HepG2 (cell line): ENCODE measurements around the gene MYH3. TPM values are rescaled to one million over a fixed set of nuclear protein-coding genes. Genes with fewer than 3 reads are reported as not detected.

Experiments
- ATAC-seq: fragments of 200-7000 bp; cut with Tn5 transposase; 3 replicates; pipeline ENCODE4 v1.9.1; 2020; ENCODE audit warnings: mild to moderate bottlenecking, moderate library complexity
- BruUV-seq: library from RNA; stranded (reverse); fragments of 400-500 nt; replicated peaks from 2 replicates; lab custom pipeline; 2021; lab: Mats Ljungman, UMichigan
- CTCF ChIA-PET: fragments of 300-600 bp; formaldehyde crosslinking; extraction: SDS; loops from one replicate; lab custom pipeline; 2021; ENCODE audit warnings: low total read pairs, inconsistent platforms, low intra/inter-chr PET ratio; lab: Yijun Ruan, JAX
- POLR2A ChIA-PET: fragments of 350-600 bp; sonication (Branson Sonifier 250); formaldehyde crosslinking; loops from one replicate; lab custom pipeline; 2020; ENCODE audit warnings: antibody characterized with exemption, inconsistent platforms; lab: Yijun Ruan, JAX
- DNase-seq: peaks from one replicate; pipeline ENCODE4 v3.0.0-alpha.2; 2015; ENCODE audit warnings: low spot score
- FAIRE-seq: peaks from 3 replicates; lab custom pipeline; 2011; peaks lifted over from hg19 to GRCh38; lab: Jason Lieb, UNC
- H2AFZ ChIP-seq: one replicate; pipeline ENCODE4 v1.6.1; 2011; ENCODE audit warnings: low read length, inconsistent platforms
- H3K27ac ChIP-seq: fragments of 300-600 bp; 3 replicates; pipeline ENCODE4 v1.8.0; 2011; ENCODE audit warnings: mixed run types, mild to moderate bottlenecking, mixed read lengths, low read length, inconsistent platforms; ENCODE audit not compliant: insufficient read depth; ENCODE audit errors: extremely low read length
- H3K27me3 ChIP-seq, 2 experiments: fragments of 200-600 bp in 1 of 2; 2 replicates in 1 of 2; 3 replicates in 1 of 2; pipeline versions ENCODE4 v1.6.0 to v1.8.0; 2011; ENCODE audit warnings: low read length in 2 of 2, mild to moderate bottlenecking in 2 of 2, moderate library complexity in 2 of 2, inconsistent platforms in 1 of 2; ENCODE audit not compliant: insufficient read depth in 2 of 2, control insufficient read depth in 1 of 2
- H3K36me3 ChIP-seq, 2 experiments: fragments of 200-600 bp in 1 of 2; replicated peaks in 1 of 2; 2 replicates in 1 of 2; 3 replicates in 1 of 2; pipeline versions ENCODE4 v1.5.1 to v1.8.0; 2011; ENCODE audit warnings: low read length in 2 of 2, inconsistent platforms in 1 of 2; ENCODE audit not compliant: insufficient read depth in 2 of 2, control insufficient read depth in 1 of 2
- H3K4me1 ChIP-seq: 2 replicates; pipeline ENCODE4 v1.5.1; 2012; ENCODE audit warnings: low read length, inconsistent platforms; ENCODE audit not compliant: insufficient read depth
- H3K4me2 ChIP-seq: 2 replicates; pipeline ENCODE4 v1.6.0; 2011; ENCODE audit warnings: low read depth, low read length, inconsistent platforms
- H3K4me3 ChIP-seq, 3 experiments: fragments of 200-600 bp in 1 of 3; sonication (generic), shearing (Covaris generic) in 1 of 3; replicated peaks in 1 of 3; 2 replicates each; pipeline ENCODE4 v1.5.1; 2011 to 2016; ENCODE audit warnings: low read length in 3 of 3, inconsistent platforms in 2 of 3, low read depth in 2 of 3, mild to moderate bottlenecking in 2 of 3, control low read depth in 1 of 3, mixed read lengths in 1 of 3; ENCODE audit not compliant: insufficient read depth in 1 of 3
- H3K79me2 ChIP-seq: one replicate; pipeline ENCODE4 v1.6.1; 2011; ENCODE audit warnings: low read length, inconsistent platforms; ENCODE audit not compliant: insufficient read depth
- H3K9ac ChIP-seq: 2 replicates; pipeline ENCODE4 v1.6.0; 2011; ENCODE audit warnings: mild to moderate bottlenecking, low read depth, low read length, inconsistent platforms; ENCODE audit not compliant: insufficient read depth
- H3K9me3 ChIP-seq: 2 replicates; pipeline ENCODE4 v1.5.1; 2012; ENCODE audit warnings: mild to moderate bottlenecking, low read length
- H4K20me1 ChIP-seq: 2 replicates; pipeline ENCODE4 v1.6.0; 2011; ENCODE audit warnings: inconsistent platforms, mild to moderate bottlenecking, low read length, moderate library complexity; ENCODE audit not compliant: insufficient read depth
- HNF4A ChIP-seq: sonication (generic); formaldehyde crosslinking; IDR thresholded peaks from 2 replicates; pipeline ENCODE4 v1.4.0; 2020; ENCODE audit warnings: missing genetic modification reagents
- KLF12 ChIP-seq: sonication (generic); formaldehyde crosslinking; IDR thresholded peaks from 2 replicates; pipeline ENCODE4 v1.4.0; 2020; ENCODE audit warnings: missing genetic modification reagents, borderline replicate concordance
- MED8 ChIP-seq: sonication (generic); formaldehyde crosslinking; IDR thresholded peaks from 2 replicates; pipeline ENCODE4 v1.8.1; 2023; ENCODE audit warnings: mild to moderate bottlenecking, missing genetic modification reagents; ENCODE audit not compliant: insufficient replicate concordance
- MTF1 ChIP-seq: sonication (generic); formaldehyde crosslinking; IDR thresholded peaks from 2 replicates; pipeline ENCODE4 v1.5.0; 2020; ENCODE audit warnings: missing genetic modification reagents
- NR3C1 ChIP-seq: sonication (generic); formaldehyde crosslinking; IDR thresholded peaks from 2 replicates; pipeline ENCODE4 v1.4.0; 2020; ENCODE audit warnings: missing genetic modification reagents
- RFX3 ChIP-seq: IDR thresholded peaks from 2 replicates; pipeline ENCODE4 v1.6.1; 2016; ENCODE audit warnings: missing biosample characterization, missing genetic modification reagents
- TBP ChIP-seq: sonication (generic); formaldehyde crosslinking; IDR thresholded peaks from 2 replicates; pipeline ENCODE4 v1.5.0; 2020; ENCODE audit warnings: missing genetic modification reagents
- TFDP1 ChIP-seq: IDR thresholded peaks from 2 replicates; pipeline ENCODE4 v1.6.1; 2016; ENCODE audit warnings: missing compliant biosample characterization, missing genetic modification reagents, borderline replicate concordance
- XBP1 ChIP-seq: sonication (generic); formaldehyde crosslinking; IDR thresholded peaks from 2 replicates; pipeline ENCODE4 v1.5.0; 2020; ENCODE audit warnings: missing genetic modification reagents
- ZFYVE20 ChIP-seq: sonication (generic); formaldehyde crosslinking; IDR thresholded peaks from 2 replicates; pipeline ENCODE4 v1.8.0; 2023; ENCODE audit warnings: low read depth, mild to moderate bottlenecking, moderate library complexity, missing genetic modification reagents, borderline replicate concordance
- ZNF567 ChIP-seq: sonication (generic); formaldehyde crosslinking; IDR thresholded peaks from 2 replicates; pipeline ENCODE4 v1.8.1; 2023; ENCODE audit warnings: mild to moderate bottlenecking, missing genetic modification reagents, borderline replicate concordance
- ZNF629 ChIP-seq: sonication (generic); formaldehyde crosslinking; conservative IDR thresholded peaks from 2 replicates; pipeline ENCODE4 v1.5.0; 2020; ENCODE audit warnings: missing genetic modification reagents
- ZNF737 ChIP-seq: sonication (generic); formaldehyde crosslinking; IDR thresholded peaks from 2 replicates; pipeline ENCODE4 v1.5.0; 2020; ENCODE audit warnings: missing genetic modification reagents, mild to moderate bottlenecking, borderline replicate concordance
- WGBS: methylation state at CpG from one replicate; pipeline ENCODE4 v1.1.6; 2017; ENCODE audit warnings: low lambda C conversion rate; 5-methylcytosine and 5-hydroxymethylcytosine counted together
- in situ Hi-C: cut with HindIII; loops from 2 replicates; pipeline ENCODE4 v1.10.0; 2017; ENCODE audit warnings: low pct_unique_long_range_greater_than_20kb; ENCODE audit not compliant: extremely low pct_ligation_motif_present
- intact Hi-C: fragments of 100-400 bp; cut with micrococcal nuclease; formaldehyde crosslinking; loops from one replicate; pipeline ENCODE4 v1.10.0; 2022; ENCODE audit not compliant: unreplicated experiment
- polyA plus RNA-seq, 8 experiments: library from polyadenylated mRNA; depleted of rRNA in 3 of 8; stranded (reverse) in 7 of 8; unstranded in 1 of 8; fragments of >200 nt; fragmentation: Illumina TruSeq in 4 of 8; extraction: Trizol in 4 of 8; gene quantifications; 2 replicates each; pipeline versions ENCODE4 v1.2.1 to v1.2.3, GENCODE V29; 2011 to 2016; ENCODE audit warnings: low read depth in 4 of 8, missing spikeins in 1 of 8, mixed read lengths in 1 of 8; ENCODE audit not compliant: insufficient read depth in 1 of 8
- total RNA-seq, 5 experiments: library from RNA; depleted of rRNA; stranded (reverse); fragments of >200 nt; fragmentation: Illumina TruSeq; extraction: Trizol; gene quantifications; 2 replicates each; pipeline ENCODE4 v1.2.3, GENCODE V29; 2016; ENCODE audit warnings: low read depth in 1 of 5

MYH3 gene
- total and polyA plus RNA-seq, 2 of the 13 experiments (the other 11 are each of a cell fraction or from before 2014, with no cell fraction given) = 2.5 to 4.5 TPM

GRCh38 chr17:10620823-10621222 lies 36.3 kb downstream of the MYH3 start:
- H3K79me2 ChIP-seq = no peaks in the 10 kb centered on the region
- ChIA-PET POLR2A (no interaction called here), CTCF (no interaction called here)
- intact Hi-C loops (no loop called here), in situ Hi-C loops (no loop called here)
- H3K4me2 ChIP-seq = no peak overlapping the region
- H2AFZ ChIP-seq = no peak overlapping the region
- BruUV-seq = no TSS peak
- ATAC-seq = no peak
- no peak overlapping the region for H3K9ac ChIP-seq
- peaks cover 0 to 5% of the 10 kb centered on the region in 2 experiments; a peak in 2 of 5 replicates for H3K27me3 ChIP-seq
- H4K20me1 ChIP-seq = no peaks in the 10 kb centered on the region
- DNase-seq = no peak
- no peaks in the 10 kb centered on the region for H3K36me3 ChIP-seq
- no peaks in the 10 kb centered on the region for H3K9me3 ChIP-seq
- 2% methylated on average over 4 of the region's 4 CpGs for WGBS
- no peaks in the 10 kb centered on the region for H3K4me1 ChIP-seq
- FAIRE-seq = no peak
- no peak overlapping the region for H3K27ac ChIP-seq
- no peak for TF ChIP-seq ZFYVE20
- TF ChIP-seq MED8 = no peak
- no peak for TF ChIP-seq RFX3 (CRISPR knock-in tag)
- no peak for TF ChIP-seq MTF1 (CRISPR knock-in tag)
- TF ChIP-seq ZNF629 = no peak
- TF ChIP-seq TBP (CRISPR knock-in tag) = no peak
- TF ChIP-seq NR3C1 (CRISPR knock-in tag) = no peak
- no peak for TF ChIP-seq HNF4A (CRISPR knock-in tag)
- no peak for TF ChIP-seq ZNF737 (CRISPR knock-in tag)
- TF ChIP-seq KLF12 (CRISPR knock-in tag) = no peak
- no peak for TF ChIP-seq TFDP1 (CRISPR knock-in tag)
- TF ChIP-seq XBP1 (CRISPR knock-in tag) = no peak
- no peak for TF ChIP-seq ZNF567 (CRISPR knock-in tag)
- H3K4me3 ChIP-seq = no peak overlapping the region
